HG03354 (cell line): ENCODE results near the gene SLC2A4RG.

Experiments
- ATAC-seq: cut with Tn5 transposase; IDR thresholded peaks from one replicate; pipeline ENCODE4 v1.9.1; 2021; ENCODE audit warnings: mild to moderate bottlenecking; ENCODE audit not compliant: unreplicated experiment, poor library complexity, severe bottlenecking

Gene SLC2A4RG

DNA sequence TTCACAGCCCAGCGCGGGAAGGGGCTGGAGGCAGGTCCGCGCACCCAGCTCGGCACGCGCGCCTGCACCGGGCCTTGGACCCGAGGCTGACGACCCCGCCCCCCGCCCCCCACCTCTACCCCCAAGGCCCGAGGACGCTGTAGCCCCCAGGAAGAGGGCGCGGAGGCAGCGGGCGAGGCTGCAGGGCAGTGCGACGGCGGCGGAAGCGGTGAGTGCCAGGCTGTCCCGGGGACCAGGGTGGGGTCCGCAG, 2.0 kb upstream of the SLC2A4RG start:
- no peak for ATAC-seq

GRCh38 chr20:63737945-63738686, 1.5 kb upstream of the SLC2A4RG start:
- no peak for ATAC-seq

GRCh38 chr20:63738687-63739129, 868 bp upstream of the SLC2A4RG start:
- no peak for ATAC-seq

DNA sequence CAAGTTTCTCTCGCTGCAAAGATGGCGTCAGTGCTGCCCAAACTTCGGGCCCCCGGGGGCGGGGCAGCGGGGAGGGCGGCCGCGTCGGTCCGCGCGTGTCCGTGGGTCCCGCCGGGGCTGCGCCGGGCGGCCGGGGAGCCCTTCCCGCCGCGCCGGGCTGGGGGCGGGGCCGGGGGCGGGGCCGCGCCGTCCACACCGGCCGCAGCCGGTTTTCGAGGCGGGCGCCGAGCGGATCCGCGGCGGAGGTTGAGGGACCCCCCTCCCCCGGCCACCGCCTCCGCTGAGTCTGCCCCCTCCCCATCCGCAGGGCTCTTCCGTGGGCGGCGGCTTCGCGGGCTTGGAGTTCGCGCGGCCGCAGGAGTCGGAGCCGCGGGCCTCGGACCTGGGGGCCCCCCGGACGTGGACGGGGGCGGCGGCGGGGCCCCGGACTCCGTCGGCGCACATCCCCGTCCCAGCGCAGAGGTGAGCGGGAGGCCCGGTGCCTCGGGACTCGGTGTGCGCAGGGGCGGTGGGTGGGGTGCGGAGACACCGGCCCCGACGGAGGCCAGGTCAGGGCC, 572 bp downstream of the SLC2A4RG start:
- peak; percentile 20 for ATAC-seq

GRCh38 chr20:63740627-63741353, 1.2 kb downstream of the SLC2A4RG start:
- peak; percentile 1 for ATAC-seq

DNA sequence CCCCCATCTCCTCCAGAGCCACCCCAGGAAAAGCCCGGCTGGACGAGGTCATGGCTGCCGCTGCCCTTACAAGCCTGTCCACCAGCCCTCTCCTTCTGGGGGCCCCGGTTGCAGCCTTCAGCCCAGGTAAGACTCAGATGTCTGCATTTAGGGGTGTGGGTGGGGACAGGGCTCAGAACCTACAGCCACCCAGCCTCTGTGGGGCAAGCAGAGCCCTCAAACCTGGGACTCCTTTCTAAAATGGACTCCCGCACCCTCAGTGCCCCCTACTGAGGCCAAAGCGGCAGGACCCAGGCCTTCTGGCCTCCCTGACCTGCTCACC, 1.7 kb downstream of the SLC2A4RG start:
- no peak for ATAC-seq

DNA sequence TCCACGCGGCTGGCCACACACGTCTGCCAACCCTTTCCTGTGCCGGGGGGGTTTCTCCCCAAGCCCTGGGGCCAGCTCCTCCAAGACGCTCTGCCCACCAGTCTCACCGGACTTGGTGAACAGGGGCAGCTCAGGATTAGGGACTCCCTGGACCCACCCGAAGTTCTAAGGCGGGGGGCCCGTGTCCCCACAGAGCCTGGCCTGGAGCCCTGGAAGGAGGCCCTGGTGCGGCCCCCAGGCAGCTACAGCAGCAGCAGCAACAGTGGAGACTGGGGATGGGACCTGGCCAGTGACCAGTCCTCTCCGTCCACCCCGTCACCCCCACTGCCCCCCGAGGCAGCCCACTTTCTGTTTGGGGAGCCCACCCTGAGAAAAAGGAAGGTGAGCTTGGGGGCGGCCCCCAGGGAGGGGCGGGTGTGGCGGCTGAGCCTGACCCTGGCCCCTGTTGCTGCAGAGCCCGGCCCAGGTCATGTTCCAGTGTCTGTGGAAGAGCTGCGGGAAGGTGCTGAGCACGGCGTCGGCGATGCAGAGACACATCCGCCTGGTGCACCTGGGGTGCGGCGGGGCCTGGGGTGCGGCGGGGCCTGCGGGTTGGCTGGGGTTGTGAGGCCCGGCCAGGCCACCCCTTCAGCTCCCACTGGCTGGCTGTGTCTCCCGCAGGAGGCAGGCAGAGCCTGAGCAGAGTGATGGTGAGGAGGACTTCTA, 2.3 kb downstream of the SLC2A4RG start:
- ATAC-seq: no peak

DNA sequence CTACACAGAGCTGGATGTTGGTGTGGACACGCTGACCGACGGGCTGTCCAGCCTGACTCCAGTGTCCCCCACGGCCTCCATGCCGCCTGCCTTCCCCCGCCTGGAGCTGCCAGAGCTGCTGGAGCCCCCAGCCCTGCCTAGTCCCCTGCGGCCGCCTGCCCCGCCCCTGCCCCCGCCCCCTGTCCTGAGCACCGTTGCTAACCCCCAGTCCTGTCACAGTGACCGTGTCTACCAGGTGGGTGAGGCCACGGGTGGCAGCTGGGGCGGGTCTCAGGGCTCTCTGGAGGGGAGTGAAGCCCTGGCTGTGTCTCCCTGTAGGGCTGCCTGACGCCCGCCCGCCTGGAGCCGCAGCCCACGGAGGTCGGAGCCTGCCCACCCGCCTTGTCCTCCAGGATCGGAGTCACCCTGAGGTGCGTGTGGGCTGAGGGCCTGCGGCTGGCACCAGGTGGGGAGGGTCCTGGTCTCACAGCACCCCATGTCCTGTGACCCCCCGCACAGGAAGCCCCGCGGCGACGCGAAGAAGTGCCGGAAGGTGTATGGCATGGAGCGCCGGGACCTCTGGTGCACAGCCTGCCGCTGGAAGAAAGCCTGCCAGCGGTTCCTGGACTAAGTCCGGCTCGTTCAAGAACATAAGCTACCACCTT, 2.9 kb downstream of the SLC2A4RG start:
- ATAC-seq: no peak

GRCh38 chr20:63743210-63743970, 3.8 kb downstream of the SLC2A4RG start:
- no peak for ATAC-seq

- no peak for ATAC-seq
Measured at GRCh38 chr20:63744158-63744557, 4.6 kb downstream of the SLC2A4RG start.

GRCh38 chr20:63744574-63745423, 5.2 kb downstream of the SLC2A4RG start:
- ATAC-seq: no peak

DNA sequence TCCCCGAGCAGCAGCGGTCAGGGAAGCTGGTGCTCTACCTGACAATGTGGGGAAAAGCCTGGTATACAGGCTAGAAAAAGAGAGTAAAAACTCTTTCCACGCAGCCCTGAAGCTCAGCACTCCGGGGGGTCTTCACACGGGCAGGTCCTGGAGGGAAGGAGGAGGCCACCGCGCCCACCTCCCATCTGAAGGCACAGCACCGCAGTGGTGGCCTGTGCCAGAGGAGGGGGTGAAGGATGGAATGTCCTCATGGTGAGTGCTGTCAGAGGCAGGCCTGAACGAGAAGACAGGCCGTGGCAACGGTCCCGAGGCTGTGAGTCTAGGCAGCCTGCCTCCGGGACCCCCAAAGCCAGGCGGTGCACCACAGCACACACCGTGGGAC, 5.8 kb downstream of the SLC2A4RG start:
- ATAC-seq: no peak

DNA sequence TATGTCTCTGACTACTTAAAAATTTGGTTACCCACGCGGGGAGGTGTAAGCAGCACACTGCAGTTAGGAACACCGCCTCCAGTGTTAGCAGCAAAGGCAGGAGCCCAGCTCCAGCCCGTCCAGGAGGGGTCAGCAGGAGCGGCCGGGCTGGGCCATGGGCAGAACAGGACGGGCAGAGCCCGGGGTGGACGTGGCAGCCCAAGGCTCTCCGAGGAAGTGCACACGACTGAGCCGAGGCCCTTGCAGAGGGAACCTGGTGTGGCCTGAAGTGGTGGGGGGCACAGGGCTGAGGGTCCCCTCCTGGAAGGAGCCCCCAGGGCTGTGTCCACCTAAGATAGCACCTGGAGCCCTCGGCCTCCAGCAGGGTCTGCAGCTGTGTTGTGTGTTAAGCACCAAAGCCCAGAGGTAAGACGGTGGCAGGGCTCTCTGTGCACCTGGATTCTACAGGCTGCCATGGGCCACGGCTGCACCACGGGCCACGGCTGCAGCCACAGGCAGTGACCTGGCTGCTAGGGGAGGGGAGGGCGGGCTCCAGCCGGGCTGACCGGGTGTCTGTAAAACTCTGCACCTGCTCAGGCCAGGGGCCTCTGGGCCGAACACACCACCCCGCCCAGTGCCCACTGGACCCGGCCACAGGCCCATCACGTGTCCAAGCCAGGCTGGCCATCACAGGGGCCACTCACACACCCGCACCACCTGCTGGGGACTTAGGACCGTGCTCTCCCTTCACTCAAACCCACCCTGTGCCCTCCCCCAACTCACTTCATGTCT, 6.6 kb downstream of the SLC2A4RG start:
- no peak for ATAC-seq

DNA sequence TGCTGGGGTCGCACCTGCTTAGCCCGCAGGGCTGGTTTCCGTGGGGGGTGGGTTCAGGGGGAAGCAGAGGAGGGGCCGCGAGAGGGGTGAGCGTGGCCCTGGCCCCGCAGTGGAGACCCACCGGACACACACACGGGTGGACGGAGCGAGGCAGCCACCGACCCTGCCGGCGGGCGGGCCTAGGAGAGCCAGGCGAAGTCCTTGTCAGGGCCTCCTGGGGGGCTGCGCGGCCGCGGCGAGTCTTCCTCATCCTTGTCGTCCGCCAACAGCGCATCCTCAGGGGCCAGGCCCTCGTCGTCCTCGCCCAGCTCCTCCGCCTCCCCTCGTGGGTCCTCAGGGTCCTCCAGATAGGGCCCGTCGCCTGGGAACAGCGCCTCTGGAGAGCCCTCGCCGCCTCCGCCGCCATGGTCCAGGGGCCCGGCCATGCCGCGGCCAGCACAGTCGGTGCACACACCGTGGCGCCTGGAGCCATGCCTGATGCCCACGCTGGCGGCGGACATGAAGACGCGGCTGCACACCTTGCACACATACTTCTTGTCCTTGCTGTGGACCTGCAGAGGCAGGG, 7.3 kb downstream of the SLC2A4RG start:
- ATAC-seq: no peak

GRCh38 chr20:63747622-63748069, 8.1 kb downstream of the SLC2A4RG start:
- no peak for ATAC-seq

GRCh38 chr20:63748070-63748933, 8.7 kb downstream of the SLC2A4RG start:
- ATAC-seq: no peak

- no peak for ATAC-seq
Measured at GRCh38 chr20:63748934-63749270, 9.3 kb downstream of the SLC2A4RG start.
